Mucosa of descending colon (tissue), 3 donors: ENCODE data around the gene PPP1R26. TPM values are rescaled to one million over a fixed set of nuclear protein-coding genes. Genes with fewer than 3 reads are reported as not detected.

Experiments used
- ATAC-seq: fragments of 200-7000 bp; cut with Tn5 transposase; one replicate; pipeline ENCODE4 v1.9.1; 2020; ENCODE audit warnings: mild to moderate bottlenecking, moderate library complexity
- DNase-seq, 3 donors: peaks; one replicate each; pipeline ENCODE4 v3.0.0-alpha.2; 2020
- H3K36me3 ChIP-seq: fragments of 200-600 bp; one replicate; pipeline ENCODE4 v1.8.0; 2021; ENCODE audit warnings: low read depth, mild to moderate bottlenecking
- H3K4me1 ChIP-seq: fragments of 200-600 bp; one replicate; pipeline ENCODE4 v1.8.0; 2021; ENCODE audit warnings: low read depth, mild to moderate bottlenecking
- H3K4me3 ChIP-seq: fragments of 200-600 bp; one replicate; pipeline ENCODE4 v1.8.0; 2021; ENCODE audit warnings: mild to moderate bottlenecking
- H3K9me3 ChIP-seq: fragments of 200-600 bp; one replicate; pipeline ENCODE4 v1.8.0; 2021; ENCODE audit warnings: mild to moderate bottlenecking
- CTCF ChIP-seq: fragments of 200-600 bp; IDR thresholded peaks from one replicate; pipeline ENCODE4 v1.8.0; 2022; ENCODE audit warnings: antibody characterized with exemption, mild to moderate bottlenecking
- intact Hi-C, 2 donors: fragments of 100-400 bp; cut with DNase I in 1 of 2; cut with micrococcal nuclease in 1 of 2; formaldehyde crosslinking; loops; one replicate each; pipeline versions ENCODE4 v1.11.0 to v1.11.1; 2022; cut with DNase I, micrococcal nuclease
- total RNA-seq, 3 donors: library from RNA; stranded (reverse); fragmentation: NEBNext Ultra II Directional in 2 of 3; extraction: Animal tissue kit (Norgen Biotek cat#: 25700) in 2 of 3; gene quantifications; one replicate each; pipeline versions ENCODE4 v1.2.1 to v1.2.4, GENCODE V29; 2021 to 2023
- donor health status: DM: no; HTN: no; CAD: no; lungs with moderate emphysema.
- donor health status: DM: no; HTN: no; CAD: no.
- donor health status: DM: no; HTN: yes; CAD: no.

Gene PPP1R26
- total RNA-seq, 3 donors from 2014 or later = 16.4 to 24.5 (median 21.5) TPM

- Histone ChIP-seq H3K36me3 (no peaks in the 10 kb centered on the region), H3K9me3 (no peaks in the 10 kb centered on the region), H3K4me1 (no peaks in the 10 kb centered on the region), H3K4me3 (no peak overlapping the region)
- intact Hi-C loops = no loop called here
- DNase-seq (no peak), ATAC-seq (no peak)
- TF ChIP-seq CTCF = no peak
Measured at GRCh38 chr9:135514342-135515082, 34.9 kb downstream of the PPP1R26 start.

GRCh38 chr9:135515083-135515951 is 35.7 kb downstream of the PPP1R26 start:
- no peak for DNase-seq
- no peak for ATAC-seq
- no peaks in the 10 kb centered on the region for H3K4me1 ChIP-seq
- no peak for TF ChIP-seq CTCF
- intact Hi-C loops = no loop called here
- no peaks in the 10 kb centered on the region for H3K9me3 ChIP-seq
- H3K36me3 ChIP-seq = no peaks in the 10 kb centered on the region
- H3K4me3 ChIP-seq = no peak overlapping the region

GRCh38 chr9:135516132-135516860 is 36.7 kb downstream of the PPP1R26 start:
- Histone ChIP-seq H3K4me3 (no peak overlapping the region), H3K9me3 (no peaks in the 10 kb centered on the region), H3K36me3 (no peaks in the 10 kb centered on the region), H3K4me1 (no peaks in the 10 kb centered on the region)
- ATAC-seq = no peak
- no peak for TF ChIP-seq CTCF
- no peak for DNase-seq
- intact Hi-C loops = no loop called here

GRCh38 chr9:135517407-135517822 is 37.8 kb downstream of the PPP1R26 start:
- ATAC-seq (no peak), DNase-seq (no peak)
- Histone ChIP-seq H3K9me3 (no peaks in the 10 kb centered on the region), H3K4me3 (no peak overlapping the region), H3K4me1 (no peaks in the 10 kb centered on the region), H3K36me3 (no peaks in the 10 kb centered on the region)
- intact Hi-C loops = no loop called here
- no peak for TF ChIP-seq CTCF

GRCh38 chr9:135519179-135519971 is 39.8 kb downstream of the PPP1R26 start:
- intact Hi-C loops = no loop called here
- TF ChIP-seq CTCF = no peak
- no peak for ATAC-seq
- Histone ChIP-seq H3K9me3 (no peaks in the 10 kb centered on the region), H3K4me3 (no peak overlapping the region), H3K36me3 (no peaks in the 10 kb centered on the region), H3K4me1 (no peaks in the 10 kb centered on the region)
- DNase-seq = no peak
